Measurements from ENCODE around the gene KRTAP5-5. TPM values are rescaled to one million over a fixed set of nuclear protein-coding genes. Genes with fewer than 3 reads are reported as not detected.

Gene KRTAP5-5
- total and polyA plus RNA-seq, 2 donors from 2014 or later: not detected

DNA sequence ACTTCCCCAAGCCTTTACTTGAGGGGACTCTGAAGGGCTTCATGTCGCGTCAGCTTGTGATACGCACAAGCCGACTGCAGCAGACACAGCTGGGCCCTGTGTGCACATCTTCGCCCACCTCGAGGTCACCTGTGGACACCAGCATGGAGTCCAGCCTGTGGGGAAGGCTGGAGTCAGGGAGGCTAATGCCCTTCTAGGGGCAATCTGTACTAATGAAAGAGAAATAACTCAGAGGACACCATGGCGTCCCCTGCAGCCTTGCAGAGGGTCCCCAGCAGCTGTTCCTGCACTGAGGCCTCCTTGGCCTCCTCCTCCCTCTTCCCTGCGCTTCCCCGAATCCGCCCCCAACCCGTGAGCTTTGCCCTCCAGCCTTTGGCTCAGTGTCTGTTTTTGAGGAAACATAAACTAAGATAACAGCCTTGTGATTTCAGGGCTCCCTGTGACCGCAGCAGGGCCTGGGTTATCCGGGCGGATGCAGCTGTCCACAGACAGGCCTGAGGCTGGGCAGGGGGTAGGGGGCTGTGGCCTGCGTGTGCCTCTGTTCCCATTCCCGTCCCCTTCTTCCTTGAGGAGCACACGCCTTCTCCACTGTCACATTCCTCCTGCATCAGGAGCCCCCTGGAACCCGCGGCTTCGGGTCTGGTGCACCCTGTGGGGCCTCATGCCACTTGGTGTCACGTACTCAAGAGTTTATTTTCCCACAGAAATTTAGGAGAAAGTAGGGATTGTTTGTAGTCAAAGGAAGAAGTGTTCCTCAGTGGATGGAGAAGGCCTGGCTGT lies 25.0 kb downstream of the KRTAP5-5 start:
- H3K36me3 ChIP-seq (ENCODE audit: control insufficient read depth in 2 of 3, insufficient read depth in 3 of 3, low read length in 3 of 3): no peaks in the 10 kb centered on the region
- no peaks in the 10 kb centered on the region for H3K27me3 ChIP-seq (ENCODE audit: control insufficient read depth, insufficient read depth, low read length)
- no peak for FAIRE-seq
- H3K9ac ChIP-seq (ENCODE audit: low read length in 3 of 3): no peak overlapping the region
- TF ChIP-seq CTCF (IDR thresholded peaks at IDR 0.05; ENCODE audit: borderline replicate concordance, extremely low read depth, insufficient read depth): no peak
- H3K4me3 ChIP-seq (ENCODE audit: low read length in 3 of 3): no peak overlapping the region
- H3K27ac ChIP-seq (ENCODE audit: low read depth in 2 of 2, low read length in 2 of 2): no peak overlapping the region
- peak in 3 of 5 donors; percentile 39 to 70 (median 70) for DNase-seq
- H3K9me3 ChIP-seq (ENCODE audit: control insufficient read depth in 2 of 3, insufficient read depth in 1 of 3, low read length in 3 of 3): no peaks in the 10 kb centered on the region
- peaks cover 0 to 10% (median 0%) of the 10 kb centered on the region in 3 donors for H3K4me1 ChIP-seq (ENCODE audit: control insufficient read depth in 2 of 3, insufficient read depth in 2 of 3, low read depth in 1 of 3, low read length in 3 of 3)
- intact Hi-C loops (cut with DNase I): loop anchor here (10.0 kb wide), 1 partner anchor 500 kb away; no protein-coding TSS in a partner anchor

DNA sequence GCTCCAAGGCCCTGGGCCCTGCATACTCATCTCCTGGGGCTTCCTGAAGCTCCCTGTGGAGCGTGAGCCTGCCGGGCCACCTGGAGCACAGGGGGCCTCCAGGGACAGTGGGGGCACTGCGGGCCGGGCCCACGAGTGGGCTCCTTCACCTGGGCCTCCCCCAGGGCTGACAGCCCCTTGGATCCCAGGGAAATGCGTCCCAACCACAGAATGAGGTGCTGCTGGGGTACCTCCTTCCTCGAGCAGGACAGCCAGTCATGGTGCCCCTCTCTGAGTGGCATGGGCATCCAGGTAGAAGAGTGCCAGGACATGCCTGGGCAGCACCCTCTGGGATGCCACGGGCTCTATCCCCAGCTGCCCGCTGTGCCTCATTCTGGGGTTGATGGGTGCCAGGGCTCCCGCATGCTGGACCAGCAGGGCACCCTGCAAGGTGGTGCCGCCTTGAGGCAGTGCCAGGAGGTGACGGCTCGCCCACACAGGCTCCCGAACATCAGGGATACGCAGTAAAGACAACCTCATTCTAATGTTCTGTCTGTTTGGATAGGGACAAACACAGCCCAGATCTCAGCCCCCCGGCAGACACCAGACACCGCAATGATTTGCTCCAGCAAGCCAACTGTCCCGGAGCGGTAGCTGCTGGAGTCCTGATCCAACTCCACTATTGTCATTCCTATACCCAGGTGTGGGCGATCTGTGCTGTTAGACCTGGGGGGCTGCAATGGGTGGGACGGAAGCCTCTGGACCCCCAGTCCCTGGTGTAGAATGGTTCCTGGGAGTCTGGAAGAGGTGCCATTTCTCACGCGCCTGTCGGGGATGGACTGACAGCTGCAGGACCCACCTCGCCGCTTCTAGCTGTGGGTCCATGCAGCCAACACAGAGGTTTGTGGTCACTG lies 25.8 kb downstream of the KRTAP5-5 start:
- Histone ChIP-seq H3K36me3 (ENCODE audit: control insufficient read depth in 2 of 3, insufficient read depth in 3 of 3, low read length in 3 of 3) (no peaks in the 10 kb centered on the region), H3K9ac (ENCODE audit: low read length in 3 of 3) (no peak overlapping the region), H3K4me3 (ENCODE audit: low read length in 3 of 3) (no peak overlapping the region), H3K4me1 (ENCODE audit: control insufficient read depth in 2 of 3, insufficient read depth in 2 of 3, low read depth in 1 of 3, low read length in 3 of 3) (peaks cover 0 to 8% (median 0%) of the 10 kb centered on the region in 3 donors), H3K9me3 (ENCODE audit: control insufficient read depth in 2 of 3, insufficient read depth in 1 of 3, low read length in 3 of 3) (no peaks in the 10 kb centered on the region), H3K27ac (ENCODE audit: low read depth in 2 of 2, low read length in 2 of 2) (no peak overlapping the region), H3K27me3 (ENCODE audit: control insufficient read depth, insufficient read depth, low read length) (no peaks in the 10 kb centered on the region)
- no peak for TF ChIP-seq CTCF (IDR thresholded peaks at IDR 0.05; ENCODE audit: borderline replicate concordance, extremely low read depth, insufficient read depth)
- intact Hi-C loops (cut with DNase I): loop anchor here (10.0 kb wide), 1 partner anchor 499 kb away; no protein-coding TSS in a partner anchor
- no peak for FAIRE-seq
- peak in 1 of 5 donors; percentile 51 for DNase-seq

DNA sequence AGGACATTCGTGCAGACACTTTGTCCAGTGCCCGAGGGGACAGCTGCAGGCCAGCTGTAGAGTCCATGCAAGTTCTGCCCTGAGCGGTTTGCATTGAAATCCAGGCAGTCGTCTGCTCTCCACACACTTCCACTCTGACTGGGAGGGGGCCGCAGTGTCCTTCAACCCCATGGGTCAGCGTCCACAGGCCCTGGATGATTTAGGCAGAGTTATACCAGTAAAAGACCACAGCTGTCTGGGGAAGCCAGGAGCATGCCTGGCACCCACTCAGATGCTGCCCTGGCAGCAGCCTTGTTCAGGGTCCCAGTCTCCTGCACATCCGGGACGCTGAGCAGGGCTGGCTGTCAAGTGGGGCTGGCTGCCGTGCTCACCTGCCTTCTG lies 26.5 kb downstream of the KRTAP5-5 start:
- no peak for FAIRE-seq
- H3K4me3 ChIP-seq (ENCODE audit: low read length in 3 of 3): no peak overlapping the region
- no peaks in the 10 kb centered on the region for H3K9me3 ChIP-seq (ENCODE audit: control insufficient read depth in 2 of 3, insufficient read depth in 1 of 3, low read length in 3 of 3)
- H3K9ac ChIP-seq (ENCODE audit: low read length in 3 of 3): no peak overlapping the region
- no peaks in the 10 kb centered on the region for H3K36me3 ChIP-seq (ENCODE audit: control insufficient read depth in 2 of 3, insufficient read depth in 3 of 3, low read length in 3 of 3)
- H3K4me1 ChIP-seq (ENCODE audit: control insufficient read depth in 2 of 3, insufficient read depth in 2 of 3, low read depth in 1 of 3, low read length in 3 of 3): peaks cover 0 to 8% (median 0%) of the 10 kb centered on the region in 3 donors
- no peak overlapping the region for H3K27ac ChIP-seq (ENCODE audit: low read depth in 2 of 2, low read length in 2 of 2)
- intact Hi-C loops (cut with DNase I): loop anchor here (10.0 kb wide), 1 partner anchor 499 kb away; no protein-coding TSS in a partner anchor
- H3K27me3 ChIP-seq (ENCODE audit: control insufficient read depth, insufficient read depth, low read length): no peaks in the 10 kb centered on the region
- peak in 1 of 5 donors; percentile 75 for DNase-seq
- TF ChIP-seq CTCF (IDR thresholded peaks at IDR 0.05; ENCODE audit: borderline replicate concordance, extremely low read depth, insufficient read depth): no peak

Data from kidney (tissue), 14 donors.